Measurements from ENCODE around the gene AFF2.

Gene AFF2

GRCh38 chrX:148537556-148538182 is 37.3 kb downstream of the AFF2 start:
- DNase-seq = no peak

- no peak for DNase-seq
Observed at GRCh38 chrX:148538582-148538981, 38.2 kb downstream of the AFF2 start.

- DNase-seq = no peak
Observed at GRCh38 chrX:148540114-148540513, 39.7 kb downstream of the AFF2 start.

GRCh38 chrX:148540671-148541583 is 40.5 kb downstream of the AFF2 start:
- no peak for DNase-seq

- no peak for DNase-seq
Observed at GRCh38 chrX:148541584-148541940, 41.1 kb downstream of the AFF2 start.

GRCh38 chrX:148542481-148543255 is 42.3 kb downstream of the AFF2 start:
- no peak for DNase-seq

- DNase-seq = no peak
Observed at GRCh38 chrX:148552775-148553174, 52.4 kb downstream of the AFF2 start.

- DNase-seq = no peak
Observed at GRCh38 chrX:148555101-148555500, 54.7 kb downstream of the AFF2 start.

GRCh38 chrX:148555571-148556243 is 55.3 kb downstream of the AFF2 start:
- DNase-seq = no peak

- DNase-seq = no peak
Observed at GRCh38 chrX:148556498-148556897, 56.1 kb downstream of the AFF2 start.

- DNase-seq = no peak
Observed at GRCh38 chrX:148562846-148563245, 62.4 kb downstream of the AFF2 start.

GRCh38 chrX:148567229-148567628 is 66.8 kb downstream of the AFF2 start:
- DNase-seq = no peak

- DNase-seq = no peak
Observed at GRCh38 chrX:148567779-148568178, 67.4 kb downstream of the AFF2 start.

GRCh38 chrX:148568763-148569162 is 68.3 kb downstream of the AFF2 start:
- DNase-seq = no peak

- no peak for DNase-seq
Observed at GRCh38 chrX:148572337-148572736, 71.9 kb downstream of the AFF2 start.

- no peak for DNase-seq
Observed at GRCh38 chrX:148573119-148573518, 72.7 kb downstream of the AFF2 start.

GRCh38 chrX:148574237-148574973 is 74.0 kb downstream of the AFF2 start:
- DNase-seq = no peak

GRCh38 chrX:148576396-148576795 is 76.0 kb downstream of the AFF2 start:
- DNase-seq = no peak

- no peak for DNase-seq
Observed at GRCh38 chrX:148577741-148578140, 77.3 kb downstream of the AFF2 start.

- no peak for DNase-seq
Observed at GRCh38 chrX:148580016-148580415, 79.6 kb downstream of the AFF2 start.

- DNase-seq = no peak
Observed at GRCh38 chrX:148582353-148582752, 81.9 kb downstream of the AFF2 start.

- DNase-seq = no peak
Observed at GRCh38 chrX:148588649-148589310, 88.4 kb downstream of the AFF2 start.

All from DMS79 treated with DMSO at 0.1 percent for 48 hours (cell line).